Dendritic cell treated with granulocyte-macrophage colony-stimulating factor and Interleukin-4, amounts not matched to agents 40 ng/mL and 50 ng/mL, for 4 days (primary cell): Measurements from ENCODE around the gene EFCAB14.

Experiments used
- H3K27ac Mint-ChIP-seq: one replicate; pipeline ENCODE4 v1.8.0; 2022; ENCODE audit warnings: mild to moderate bottlenecking, mixed read lengths
- H3K27me3 Mint-ChIP-seq: one replicate; pipeline ENCODE4 v1.8.0; 2022; ENCODE audit warnings: mild to moderate bottlenecking, mixed read lengths
- H3K36me3 Mint-ChIP-seq: one replicate; pipeline ENCODE4 v1.8.0; 2022; ENCODE audit warnings: low read depth, mixed read lengths
- H3K4me1 Mint-ChIP-seq: one replicate; pipeline ENCODE4 v1.8.0; 2022; ENCODE audit warnings: low read depth, mixed read lengths
- H3K4me3 Mint-ChIP-seq: one replicate; pipeline ENCODE4 v1.8.0; 2022; ENCODE audit warnings: mild to moderate bottlenecking, moderate library complexity, mixed read lengths
- H3K9me3 Mint-ChIP-seq: one replicate; pipeline ENCODE4 v1.8.0; 2022; ENCODE audit warnings: mixed read lengths
- intact Hi-C: fragments of 100-400 bp; cut with micrococcal nuclease; formaldehyde crosslinking; loops from one replicate; pipeline ENCODE4 v1.15.0; 2022

EFCAB14 gene

GRCh38 chr1:46650491-46650890, 68.4 kb downstream of the EFCAB14 start:
- intact Hi-C loops: no loop called here
- Mint-ChIP-seq H3K4me1 (peaks cover 5% of the 10 kb centered on the region), H3K27me3 (no peaks in the 10 kb centered on the region), H3K36me3 (peaks cover 84% of the 10 kb centered on the region), H3K9me3 (peaks cover 17% of the 10 kb centered on the region), H3K4me3 (no peak overlapping the region), H3K27ac (no peak overlapping the region)

GRCh38 chr1:46649764-46650163, 69.2 kb downstream of the EFCAB14 start:
- no peak overlapping the region for H3K27ac Mint-ChIP-seq
- intact Hi-C loops: no loop called here
- peaks cover 5% of the 10 kb centered on the region for H3K4me1 Mint-ChIP-seq
- H3K27me3 Mint-ChIP-seq: no peaks in the 10 kb centered on the region
- no peak overlapping the region for H3K4me3 Mint-ChIP-seq
- peaks cover 76% of the 10 kb centered on the region for H3K36me3 Mint-ChIP-seq
- H3K9me3 Mint-ChIP-seq: peaks cover 12% of the 10 kb centered on the region

- Mint-ChIP-seq H3K9me3 (peaks cover 10% of the 10 kb centered on the region), H3K4me3 (no peak overlapping the region), H3K4me1 (peaks cover 5% of the 10 kb centered on the region), H3K27me3 (no peaks in the 10 kb centered on the region), H3K27ac (no peak overlapping the region), H3K36me3 (peaks cover 62% of the 10 kb centered on the region)
- intact Hi-C loops: no loop called here
Observed at GRCh38 chr1:46647611-46648010, 71.3 kb downstream of the EFCAB14 start.

GRCh38 chr1:46646844-46647243, 72.1 kb downstream of the EFCAB14 start:
- intact Hi-C loops: no loop called here
- H3K4me1 Mint-ChIP-seq: peaks cover 13% of the 10 kb centered on the region
- no peaks in the 10 kb centered on the region for H3K27me3 Mint-ChIP-seq
- H3K4me3 Mint-ChIP-seq: no peak overlapping the region
- peaks cover 10% of the 10 kb centered on the region for H3K9me3 Mint-ChIP-seq
- H3K27ac Mint-ChIP-seq: no peak overlapping the region
- H3K36me3 Mint-ChIP-seq: peaks cover 60% of the 10 kb centered on the region

GRCh38 chr1:46646331-46646730, 72.6 kb downstream of the EFCAB14 start:
- Mint-ChIP-seq H3K4me1 (peaks cover 18% of the 10 kb centered on the region), H3K27me3 (no peaks in the 10 kb centered on the region), H3K36me3 (peaks cover 61% of the 10 kb centered on the region), H3K4me3 (no peak overlapping the region), H3K27ac (no peak overlapping the region), H3K9me3 (peaks cover 10% of the 10 kb centered on the region)
- intact Hi-C loops: no loop called here

- intact Hi-C loops: no loop called here
- Mint-ChIP-seq H3K27ac (no peak overlapping the region), H3K9me3 (peaks cover 9% of the 10 kb centered on the region), H3K36me3 (peaks cover 58% of the 10 kb centered on the region), H3K4me1 (peaks cover 23% of the 10 kb centered on the region), H3K27me3 (no peaks in the 10 kb centered on the region), H3K4me3 (no peak overlapping the region)
Observed at GRCh38 chr1:46645815-46646214, 73.1 kb downstream of the EFCAB14 start.

GRCh38 chr1:46643368-46643775, 75.5 kb downstream of the EFCAB14 start:
- peaks cover 35% of the 10 kb centered on the region for H3K36me3 Mint-ChIP-seq
- no peaks in the 10 kb centered on the region for H3K9me3 Mint-ChIP-seq
- intact Hi-C loops: no loop called here

GRCh38 chr1:46642115-46642680, 76.7 kb downstream of the EFCAB14 start:
- no peak overlapping the region for H3K27ac Mint-ChIP-seq
- intact Hi-C loops: no loop called here
- no peaks in the 10 kb centered on the region for H3K27me3 Mint-ChIP-seq
- H3K4me3 Mint-ChIP-seq: no peak overlapping the region
- peaks cover 34% of the 10 kb centered on the region for H3K36me3 Mint-ChIP-seq
- H3K9me3 Mint-ChIP-seq: no peaks in the 10 kb centered on the region
- H3K4me1 Mint-ChIP-seq: peaks cover 30% of the 10 kb centered on the region

More at GRCh38 chr1:46643368-46643775, 75.5 kb downstream of the EFCAB14 start:
- H3K27ac Mint-ChIP-seq: no peak overlapping the region
- no peaks in the 10 kb centered on the region for H3K27me3 Mint-ChIP-seq
- H3K4me1 Mint-ChIP-seq: peaks cover 30% of the 10 kb centered on the region
- no peak overlapping the region for H3K4me3 Mint-ChIP-seq

- intact Hi-C loops: no loop called here
- H3K4me3 Mint-ChIP-seq: no peak overlapping the region
- peaks cover 54% of the 10 kb centered on the region for H3K36me3 Mint-ChIP-seq
- no peaks in the 10 kb centered on the region for H3K9me3 Mint-ChIP-seq
- H3K27ac Mint-ChIP-seq: no peak overlapping the region
- no peaks in the 10 kb centered on the region for H3K27me3 Mint-ChIP-seq
- peaks cover 24% of the 10 kb centered on the region for H3K4me1 Mint-ChIP-seq
Observed at GRCh38 chr1:46639547-46639946, 79.4 kb downstream of the EFCAB14 start.

- peaks cover 60% of the 10 kb centered on the region for H3K36me3 Mint-ChIP-seq
- no peaks in the 10 kb centered on the region for H3K27me3 Mint-ChIP-seq
- no peaks in the 10 kb centered on the region for H3K9me3 Mint-ChIP-seq
- intact Hi-C loops: no loop called here
- no peak overlapping the region for H3K27ac Mint-ChIP-seq
- H3K4me3 Mint-ChIP-seq: no peak overlapping the region
- H3K4me1 Mint-ChIP-seq: peaks cover 24% of the 10 kb centered on the region
Observed at GRCh38 chr1:46638921-46639320, 80.0 kb downstream of the EFCAB14 start.

GRCh38 chr1:46637444-46638083, 81.3 kb downstream of the EFCAB14 start:
- Mint-ChIP-seq H3K36me3 (peaks cover 65% of the 10 kb centered on the region), H3K9me3 (no peaks in the 10 kb centered on the region), H3K27ac (no peak overlapping the region), H3K4me3 (no peak overlapping the region), H3K27me3 (no peaks in the 10 kb centered on the region), H3K4me1 (peaks cover 24% of the 10 kb centered on the region)
- intact Hi-C loops: no loop called here

- Mint-ChIP-seq H3K9me3 (no peaks in the 10 kb centered on the region), H3K27me3 (no peaks in the 10 kb centered on the region), H3K4me1 (peaks cover under 1% of the 10 kb centered on the region), H3K27ac (no peak overlapping the region), H3K4me3 (no peak overlapping the region), H3K36me3 (peaks cover 66% of the 10 kb centered on the region)
- intact Hi-C loops: no loop called here
Observed at GRCh38 chr1:46635205-46635604, 83.7 kb downstream of the EFCAB14 start.

GRCh38 chr1:46630719-46631118, 88.2 kb downstream of the EFCAB14 start:
- no peaks in the 10 kb centered on the region for H3K9me3 Mint-ChIP-seq
- H3K4me1 Mint-ChIP-seq: no peaks in the 10 kb centered on the region
- no peak overlapping the region for H3K4me3 Mint-ChIP-seq
- peaks cover 50% of the 10 kb centered on the region for H3K36me3 Mint-ChIP-seq
- H3K27ac Mint-ChIP-seq: no peak overlapping the region
- H3K27me3 Mint-ChIP-seq: no peaks in the 10 kb centered on the region
- intact Hi-C loops: no loop called here
